Frontal cortex (tissue), 4 donors: ENCODE data around the gene SV2B. TPM values are rescaled to one million over a fixed set of nuclear protein-coding genes. Genes with fewer than 3 reads are reported as not detected.

Experiments
- DNase-seq, 2 donors: peaks; one replicate each; pipeline ENCODE4 v3.0.0; 2012; ENCODE audit warnings: low spot score in 2 of 2
- FAIRE-seq: peaks from 2 replicates; lab custom pipeline; 2012; peaks lifted over from hg19 to GRCh38; lab: Jason Lieb, UNC
- total RNA-seq: library from RNA; depleted of rRNA; stranded (reverse); fragments of >200 nt; gene quantifications from one replicate; pipeline ENCODE4 v1.2.3, GENCODE V29; 2014
- donor health status: control.
- donor health status: control.
- donor health status: control.

Gene SV2B
- total RNA-seq, 1 donor from 2014 or later = 42.8 TPM

- no peak for DNase-seq
- FAIRE-seq = no peak
These were observed 2.7 kb downstream of the SV2B start for GRCh38 chr15:91102546-91103330.

GRCh38 chr15:91104111-91104510, 4.1 kb downstream of the SV2B start:
- peak; percentile 33 to 46 for DNase-seq
- FAIRE-seq = no peak

- DNase-seq (no peak), FAIRE-seq (no peak)
These were observed 8.4 kb downstream of the SV2B start for GRCh38 chr15:91108421-91108820.

GRCh38 chr15:91109885-91110284, 9.8 kb downstream of the SV2B start:
- FAIRE-seq = no peak

GRCh38 chr15:91110407-91110806, 10.3 kb downstream of the SV2B start:
- FAIRE-seq (no peak), DNase-seq (no peak)

More at GRCh38 chr15:91109885-91110284, 9.8 kb downstream of the SV2B start:
- DNase-seq = no peak

GRCh38 chr15:91113030-91113429, 13.0 kb downstream of the SV2B start:
- no peak for DNase-seq
- no peak for FAIRE-seq

- DNase-seq (no peak), FAIRE-seq (no peak)
These were observed 14.2 kb downstream of the SV2B start for GRCh38 chr15:91114301-91114700.

GRCh38 chr15:91116113-91117067, 16.3 kb downstream of the SV2B start:
- DNase-seq = no peak
- FAIRE-seq = no peak

GRCh38 chr15:91117375-91117774, 17.3 kb downstream of the SV2B start:
- DNase-seq = no peak
- FAIRE-seq = no peak

- no peak for DNase-seq
- no peak for FAIRE-seq
These were observed 18.9 kb downstream of the SV2B start for GRCh38 chr15:91118817-91119590.

GRCh38 chr15:91122296-91122695, 22.2 kb downstream of the SV2B start:
- DNase-seq (no peak), FAIRE-seq (no peak)

GRCh38 chr15:91124132-91124531, 24.1 kb downstream of the SV2B start:
- FAIRE-seq (no peak), DNase-seq (no peak)

- FAIRE-seq (no peak), DNase-seq (no peak)
These were observed 25.1 kb downstream of the SV2B start for GRCh38 chr15:91125162-91125561.

GRCh38 chr15:91126080-91126479, 26.0 kb downstream of the SV2B start:
- FAIRE-seq (no peak), DNase-seq (no peak)

GRCh38 chr15:91127236-91127955, 27.3 kb downstream of the SV2B start:
- FAIRE-seq (no peak), DNase-seq (no peak)

GRCh38 chr15:91128016-91128415, 28.0 kb downstream of the SV2B start:
- DNase-seq (no peak), FAIRE-seq (no peak)

GRCh38 chr15:91129436-91129835, 29.4 kb downstream of the SV2B start:
- no peak for FAIRE-seq
- no peak for DNase-seq

- no peak for FAIRE-seq
- DNase-seq = no peak
These were observed 32.0 kb downstream of the SV2B start for GRCh38 chr15:91132079-91132478.

- DNase-seq (no peak), FAIRE-seq (no peak)
These were observed 33.5 kb downstream of the SV2B start for GRCh38 chr15:91133511-91133910.
